ENCODE measurements around the gene INPP5K.
A peak's percentile ranks its signal among the peaks of the same experiment; 100 is the strongest.

DNA sequence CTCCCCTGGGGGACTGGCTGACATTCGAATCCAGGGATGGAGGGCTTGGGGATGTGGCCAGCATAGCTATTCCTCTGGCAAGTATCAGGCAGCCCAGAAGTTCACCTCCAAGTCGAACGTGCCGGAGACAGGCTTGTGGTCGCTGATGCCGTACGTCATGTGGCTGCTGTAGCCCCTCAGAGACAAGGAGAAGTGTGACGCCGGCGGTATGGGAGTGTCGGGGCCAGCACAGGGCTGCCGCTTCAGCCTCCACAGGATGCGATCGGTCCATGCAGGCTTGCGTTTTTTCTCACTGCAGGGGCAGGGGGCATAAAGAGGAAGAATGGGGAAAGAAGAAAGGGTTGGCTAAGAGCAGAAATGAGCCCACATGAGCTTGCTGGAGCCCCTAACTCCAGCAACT, 18.6 kb downstream of the INPP5K start:
- TF ChIP-seq CTCF (IDR thresholded peaks at IDR 0.05 in 8 of 11, conservative IDR thresholded peaks at IDR 0.05 in 3 of 11) (no peak), POLR2AphosphoS5 (IDR thresholded peaks at IDR 0.05) (peak in 1 of 3 donors; percentile 40)
